ENCODE data around the gene ZNF598.

- no peak for TF ChIP-seq ARNTL (CRISPR knock-in tag; IDR thresholded peaks at IDR 0.05; ENCODE audit: borderline replicate concordance, low read depth)
- TF ChIP-seq ZNF70 (CRISPR knock-in tag; IDR thresholded peaks at IDR 0.05), result no peak; the same call in 1 of the 2 replicates
- peak; percentile 70; the same call in 1 of the 2 replicates for TF ChIP-seq ZFP3 (CRISPR knock-in tag; IDR thresholded peaks at IDR 0.05)
- no peak for TF ChIP-seq OSR1 (CRISPR knock-in tag; IDR thresholded peaks at IDR 0.05)
- TF ChIP-seq, protein P1, sequence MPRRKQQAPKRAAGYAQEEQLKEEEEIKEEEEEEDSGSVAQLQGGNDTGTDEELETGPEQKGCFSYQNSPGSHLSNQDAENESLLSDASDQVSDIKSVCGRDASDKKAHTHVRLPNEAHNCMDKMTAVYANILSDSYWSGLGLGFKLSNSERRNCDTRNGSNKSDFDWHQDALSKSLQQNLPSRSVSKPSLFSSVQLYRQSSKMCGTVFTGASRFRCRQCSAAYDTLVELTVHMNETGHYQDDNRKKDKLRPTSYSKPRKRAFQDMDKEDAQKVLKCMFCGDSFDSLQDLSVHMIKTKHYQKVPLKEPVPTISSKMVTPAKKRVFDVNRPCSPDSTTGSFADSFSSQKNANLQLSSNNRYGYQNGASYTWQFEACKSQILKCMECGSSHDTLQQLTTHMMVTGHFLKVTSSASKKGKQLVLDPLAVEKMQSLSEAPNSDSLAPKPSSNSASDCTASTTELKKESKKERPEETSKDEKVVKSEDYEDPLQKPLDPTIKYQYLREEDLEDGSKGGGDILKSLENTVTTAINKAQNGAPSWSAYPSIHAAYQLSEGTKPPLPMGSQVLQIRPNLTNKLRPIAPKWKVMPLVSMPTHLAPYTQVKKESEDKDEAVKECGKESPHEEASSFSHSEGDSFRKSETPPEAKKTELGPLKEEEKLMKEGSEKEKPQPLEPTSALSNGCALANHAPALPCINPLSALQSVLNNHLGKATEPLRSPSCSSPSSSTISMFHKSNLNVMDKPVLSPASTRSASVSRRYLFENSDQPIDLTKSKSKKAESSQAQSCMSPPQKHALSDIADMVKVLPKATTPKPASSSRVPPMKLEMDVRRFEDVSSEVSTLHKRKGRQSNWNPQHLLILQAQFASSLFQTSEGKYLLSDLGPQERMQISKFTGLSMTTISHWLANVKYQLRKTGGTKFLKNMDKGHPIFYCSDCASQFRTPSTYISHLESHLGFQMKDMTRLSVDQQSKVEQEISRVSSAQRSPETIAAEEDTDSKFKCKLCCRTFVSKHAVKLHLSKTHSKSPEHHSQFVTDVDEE (CRISPR knock-in tag; IDR thresholded peaks at IDR 0.05), result peak; percentile 89
- TF ChIP-seq, protein P2, sequence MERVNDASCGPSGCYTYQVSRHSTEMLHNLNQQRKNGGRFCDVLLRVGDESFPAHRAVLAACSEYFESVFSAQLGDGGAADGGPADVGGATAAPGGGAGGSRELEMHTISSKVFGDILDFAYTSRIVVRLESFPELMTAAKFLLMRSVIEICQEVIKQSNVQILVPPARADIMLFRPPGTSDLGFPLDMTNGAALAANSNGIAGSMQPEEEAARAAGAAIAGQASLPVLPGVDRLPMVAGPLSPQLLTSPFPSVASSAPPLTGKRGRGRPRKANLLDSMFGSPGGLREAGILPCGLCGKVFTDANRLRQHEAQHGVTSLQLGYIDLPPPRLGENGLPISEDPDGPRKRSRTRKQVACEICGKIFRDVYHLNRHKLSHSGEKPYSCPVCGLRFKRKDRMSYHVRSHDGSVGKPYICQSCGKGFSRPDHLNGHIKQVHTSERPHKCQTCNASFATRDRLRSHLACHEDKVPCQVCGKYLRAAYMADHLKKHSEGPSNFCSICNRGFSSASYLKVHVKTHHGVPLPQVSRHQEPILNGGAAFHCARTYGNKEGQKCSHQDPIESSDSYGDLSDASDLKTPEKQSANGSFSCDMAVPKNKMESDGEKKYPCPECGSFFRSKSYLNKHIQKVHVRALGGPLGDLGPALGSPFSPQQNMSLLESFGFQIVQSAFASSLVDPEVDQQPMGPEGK (CRISPR knock-in tag; IDR thresholded peaks at IDR 0.05; ENCODE audit: borderline replicate concordance), result no peak
- peak; percentile 72; the same call in 1 of the 2 replicates for TF ChIP-seq ZNF565 (CRISPR knock-in tag; conservative IDR thresholded peaks at IDR 0.05; ENCODE audit: low read depth)
- no peak for TF ChIP-seq TCF4 (CRISPR knock-in tag; IDR thresholded peaks at IDR 0.05; ENCODE audit: borderline replicate concordance)
- no peak for TF ChIP-seq CREB5 (CRISPR knock-in tag; IDR thresholded peaks at IDR 0.05; ENCODE audit: low read depth)
- TF ChIP-seq SNAI2 (CRISPR knock-in tag; IDR thresholded peaks at IDR 0.05), result peak; percentile 94
- no peak for TF ChIP-seq PPARA (CRISPR knock-in tag; IDR thresholded peaks at IDR 0.05; ENCODE audit: borderline replicate concordance)
- TF ChIP-seq POU6F1 (CRISPR knock-in tag; IDR thresholded peaks at IDR 0.05; ENCODE audit: borderline replicate concordance, low read depth), result no peak
- TF ChIP-seq ISL1 (CRISPR knock-in tag; IDR thresholded peaks at IDR 0.05), result peak; percentile 38; the same call in 1 of the 2 replicates
Observed at GRCh38 chr16:1983544-1984346, 25.9 kb downstream of the ZNF598 start, which contains the start of gene GFER.
